Measurements from ENCODE around the gene SEC24C. TPM values are rescaled to one million over a fixed set of nuclear protein-coding genes. Genes with fewer than 3 reads are reported as not detected.

SEC24C gene
- total RNA-seq, 1 donor from 2014 or later = 89.8 TPM

- POLR2A ChIA-PET = interaction anchor here (1.0 kb wide), 1 partner anchor 12 kb away, joined by 3 read pairs; the partner anchor contains the start of gene ZSWIM8
- H3K36me3 Mint-ChIP-seq (ENCODE audit: low read depth) = peaks cover 88% of the 10 kb centered on the region
- ATAC-seq (ENCODE audit: low read depth) (no peak), DNase-seq (no peak)
- no peaks in the 10 kb centered on the region for H3K4me1 Mint-ChIP-seq
- intact Hi-C loops (cut with micrococcal nuclease) = no loop called here
- H3K27me3 Mint-ChIP-seq = no peaks in the 10 kb centered on the region
- no peaks in the 10 kb centered on the region for H3K9me3 Mint-ChIP-seq
- H3K4me3 Mint-ChIP-seq = no peak overlapping the region
- H3K27ac Mint-ChIP-seq = no peak overlapping the region
- CTCF ChIA-PET = no interaction called here
- TF ChIP-seq CTCF (IDR thresholded peaks at IDR 0.05) = no peak
These were observed 53.9 kb downstream of the SEC24C start for GRCh38 chr10:73798087-73798486.

GRCh38 chr10:73798927-73799560 is 54.9 kb downstream of the SEC24C start:
- TF ChIP-seq CTCF (IDR thresholded peaks at IDR 0.05) = no peak
- H3K27ac Mint-ChIP-seq = no peak overlapping the region
- H3K9me3 Mint-ChIP-seq = no peaks in the 10 kb centered on the region
- H3K36me3 Mint-ChIP-seq (ENCODE audit: low read depth) = peaks cover 87% of the 10 kb centered on the region
- intact Hi-C loops (cut with micrococcal nuclease) = no loop called here
- H3K27me3 Mint-ChIP-seq = no peaks in the 10 kb centered on the region
- no peak for ATAC-seq (ENCODE audit: low read depth)
- peaks cover 7% of the 10 kb centered on the region for H3K4me1 Mint-ChIP-seq
- CTCF ChIA-PET = no interaction called here
- no peak overlapping the region for H3K4me3 Mint-ChIP-seq
- DNase-seq = no peak
- POLR2A ChIA-PET = interaction anchor here (0.9 to 2.2 kb wide), 3 partner anchors 10 to 13 kb away, joined by 3 to 7 read pairs (median 3); partner anchors contain the start of genes NDST2 and ZSWIM8

GRCh38 chr10:73799899-73800559 is 55.9 kb downstream of the SEC24C start:
- ATAC-seq (ENCODE audit: low read depth) (no peak), DNase-seq (no peak)
- ChIA-PET POLR2A (interaction anchor here (0.6 to 2.2 kb wide), 5 partner anchors 9 to 27 kb away, joined by 3 to 8 read pairs (median 4); partner anchors contain the start of genes NDST2 and ZSWIM8), CTCF (no interaction called here)
- Mint-ChIP-seq H3K36me3 (ENCODE audit: low read depth) (peaks cover 88% of the 10 kb centered on the region), H3K4me3 (no peak overlapping the region), H3K27me3 (no peaks in the 10 kb centered on the region), H3K9me3 (no peaks in the 10 kb centered on the region), H3K27ac (no peak overlapping the region), H3K4me1 (peaks cover 11% of the 10 kb centered on the region)
- intact Hi-C loops (cut with micrococcal nuclease) = no loop called here
- no peak for TF ChIP-seq CTCF (IDR thresholded peaks at IDR 0.05)

GRCh38 chr10:73800560-73801252 is 56.5 kb downstream of the SEC24C start:
- no peaks in the 10 kb centered on the region for H3K9me3 Mint-ChIP-seq
- TF ChIP-seq CTCF (IDR thresholded peaks at IDR 0.05) = no peak
- H3K27me3 Mint-ChIP-seq = no peaks in the 10 kb centered on the region
- peak overlapping the region; percentile 18 for H3K27ac Mint-ChIP-seq
- intact Hi-C loops (cut with micrococcal nuclease) = no loop called here
- DNase-seq (no peak), ATAC-seq (ENCODE audit: low read depth) (no peak)
- H3K4me3 Mint-ChIP-seq = no peak overlapping the region
- CTCF ChIA-PET = no interaction called here
- H3K4me1 Mint-ChIP-seq = peaks cover 11% of the 10 kb centered on the region
- POLR2A ChIA-PET = interaction anchor here (0.6 to 2.2 kb wide), 5 partner anchors 8 to 1023 kb away, joined by 3 to 8 read pairs (median 4); partner anchors contain the start of gene NDST2
- peaks cover 85% of the 10 kb centered on the region for H3K36me3 Mint-ChIP-seq (ENCODE audit: low read depth)

GRCh38 chr10:73801253-73801590 is 57.0 kb downstream of the SEC24C start:
- CTCF ChIA-PET = no interaction called here

More at GRCh38 chr10:73801253-73801590, 57.0 kb downstream of the SEC24C start:
- TF ChIP-seq CTCF (IDR thresholded peaks at IDR 0.05) = no peak
- no peak overlapping the region for H3K4me3 Mint-ChIP-seq
- DNase-seq (no peak), ATAC-seq (ENCODE audit: low read depth) (no peak)
- no peak overlapping the region for H3K27ac Mint-ChIP-seq
- intact Hi-C loops (cut with micrococcal nuclease) = no loop called here
- no peaks in the 10 kb centered on the region for H3K9me3 Mint-ChIP-seq
- H3K36me3 Mint-ChIP-seq (ENCODE audit: low read depth) = peaks cover 88% of the 10 kb centered on the region
- no peaks in the 10 kb centered on the region for H3K27me3 Mint-ChIP-seq
- H3K4me1 Mint-ChIP-seq = peaks cover 11% of the 10 kb centered on the region
- POLR2A ChIA-PET = interaction anchor here (0.6 to 1.5 kb wide), 3 partner anchors 29 to 1023 kb away, joined by 3 to 7 read pairs (median 4); a partner anchor contains a TSS
